Measurements from ENCODE around the gene ALS2CL.

GRCh38 chr3:46705751-46706552, 12.5 kb upstream of the ALS2CL start:
- no peak for TF ChIP-seq CTCF (IDR thresholded peaks at IDR 0.05)
- TF ChIP-seq POLR2A (IDR thresholded peaks at IDR 0.05), result no peak
